HG02571 (cell line): ENCODE data around the gene CBFA2T3.
"Not testable (repeated sequence)": the region's sequence is repeated elsewhere in the genome, so short reads cannot be mapped to it uniquely, and the experiment has no call there.

Experiments
- ATAC-seq: cut with Tn5 transposase; IDR thresholded peaks from one replicate; pipeline ENCODE4 v1.9.1; 2021; ENCODE audit warnings: mild to moderate bottlenecking, moderate library complexity; ENCODE audit not compliant: unreplicated experiment

The CBFA2T3 gene

GRCh38 chr16:88977018-88977811 lies at the start of gene CBFA2T3:
TSS of gene CBFA2T3 (minus strand) at chr16:88977207. CDS start at chr16:88976807, 400 bp downstream.
- ATAC-seq = no peak

- no peak for ATAC-seq
Measured at GRCh38 chr16:89026121-89026612, 49.2 kb upstream of the CBFA2T3 start.

DNA sequence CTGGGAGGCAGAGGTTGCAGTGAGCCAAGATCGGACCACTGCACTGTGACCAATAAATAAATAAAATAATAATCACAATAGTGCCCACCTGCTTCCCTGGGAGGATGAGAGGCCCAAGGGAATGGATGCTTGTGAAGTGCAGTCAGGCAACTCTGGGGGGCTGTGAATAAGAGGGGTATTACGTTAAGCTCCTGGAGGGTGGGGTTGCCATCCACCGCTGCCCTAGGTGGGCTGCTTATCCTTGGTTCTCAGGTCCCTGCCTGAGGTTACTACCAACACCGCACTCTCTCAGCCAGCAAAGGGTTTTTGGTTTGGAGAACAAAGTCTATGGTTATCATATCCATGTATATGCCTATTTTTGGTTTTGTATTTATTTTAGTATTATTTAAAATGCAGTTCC lies 48.6 kb upstream of the CBFA2T3 start:
- ATAC-seq = no peak

GRCh38 chr16:89024546-89025060 lies 47.6 kb upstream of the CBFA2T3 start:
- ATAC-seq = no peak

GRCh38 chr16:89023621-89024511 lies 46.9 kb upstream of the CBFA2T3 start:
- ATAC-seq = no peak

DNA sequence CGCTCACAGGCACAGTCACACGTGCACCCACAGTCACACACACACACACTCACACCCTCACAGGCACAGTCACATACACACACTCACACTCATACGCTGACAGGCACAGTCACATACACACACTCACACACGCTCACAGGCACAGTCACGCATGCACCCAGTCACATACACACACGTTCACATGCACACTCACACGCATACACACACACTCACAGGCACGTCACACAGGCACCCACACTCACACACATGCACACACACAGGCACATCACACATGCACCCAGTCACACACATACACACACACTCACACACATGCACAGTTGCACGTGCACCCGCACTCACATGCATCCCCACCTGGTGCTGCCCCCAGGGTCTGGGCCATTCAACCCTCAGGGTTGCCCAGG lies 46.1 kb upstream of the CBFA2T3 start:
- ATAC-seq = no peak

DNA sequence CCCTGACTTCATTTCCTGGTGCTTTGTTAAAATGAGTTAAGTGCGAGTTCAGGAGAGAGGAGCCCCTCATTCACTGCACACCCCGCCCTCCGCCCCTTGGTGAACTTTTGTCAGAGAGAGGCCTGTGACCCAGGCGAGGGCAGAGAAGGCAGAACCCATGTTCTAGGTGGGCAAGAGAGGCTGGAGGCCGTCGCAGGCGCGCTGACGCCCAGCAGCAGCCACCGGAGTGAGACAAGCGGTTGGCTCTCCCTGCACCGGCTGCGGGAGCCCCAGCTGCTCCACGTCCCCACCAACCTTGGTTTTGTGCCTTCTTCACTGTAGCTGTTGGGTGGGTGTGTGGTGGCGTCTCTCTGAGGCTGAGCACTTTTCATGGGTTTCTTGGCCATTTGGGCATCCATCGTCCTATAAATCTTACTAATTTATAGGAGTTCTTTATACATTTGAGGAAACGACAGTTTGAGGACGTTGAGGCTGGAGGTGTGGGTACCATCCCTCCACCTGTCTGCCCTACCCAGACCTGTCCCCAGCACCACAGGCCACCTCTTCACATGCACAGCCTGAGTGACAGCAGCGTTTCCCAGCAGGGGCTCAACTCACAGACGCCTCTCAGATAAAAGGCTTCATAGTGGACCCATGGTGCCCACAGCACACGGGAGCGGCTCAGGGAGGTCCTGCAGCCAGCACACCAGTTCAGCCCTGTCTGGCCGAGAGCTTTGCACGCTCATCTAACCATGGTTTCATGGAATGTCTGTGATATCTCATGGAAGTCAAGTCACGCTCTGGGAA lies 45.2 kb upstream of the CBFA2T3 start:
- no peak for ATAC-seq

- no peak for ATAC-seq
Measured at GRCh38 chr16:89020925-89021595, 44.1 kb upstream of the CBFA2T3 start.

DNA sequence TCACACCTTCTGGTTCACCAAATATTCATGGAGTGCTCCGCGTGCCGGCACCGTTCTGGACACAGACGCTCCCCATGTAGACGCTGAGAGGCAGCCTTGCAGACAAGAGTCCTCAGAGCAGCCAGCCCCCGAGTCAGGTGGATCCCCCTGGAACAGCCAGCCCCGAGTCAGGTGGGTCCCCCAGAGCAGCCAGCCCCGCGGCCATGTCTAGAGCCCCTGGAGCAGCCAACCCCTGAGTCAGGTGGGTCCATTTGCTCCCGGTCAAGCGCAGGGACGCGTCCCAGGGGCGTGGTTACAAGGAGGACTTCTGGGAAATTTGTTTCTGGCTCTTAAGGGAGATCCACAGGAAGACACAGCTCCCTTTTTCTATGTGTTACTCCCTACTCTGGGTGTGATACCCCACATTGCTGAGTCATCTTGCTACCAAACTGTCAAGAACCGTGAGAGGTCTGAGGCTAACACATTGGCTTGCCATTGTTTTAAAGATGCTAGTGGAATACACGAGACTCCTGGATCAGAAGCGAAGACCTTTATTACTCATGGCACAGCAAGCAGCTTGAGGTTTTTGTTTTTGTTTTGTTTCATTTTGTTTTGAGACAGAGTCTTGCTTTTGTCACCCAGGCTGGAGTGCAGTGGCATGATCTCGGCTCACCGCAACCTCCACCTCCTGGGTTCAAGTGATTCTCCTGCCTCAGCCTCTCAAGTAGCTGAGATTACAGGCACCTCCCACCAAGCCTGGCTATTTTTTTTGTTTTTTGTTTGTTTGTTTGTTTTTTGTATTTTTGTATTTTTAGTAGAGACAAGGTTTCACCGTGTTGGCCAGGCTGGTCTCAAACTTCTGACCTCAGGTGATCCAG lies 43.3 kb upstream of the CBFA2T3 start:
- no peak for ATAC-seq

- no peak for ATAC-seq
Measured at GRCh38 chr16:89019511-89019910, 42.5 kb upstream of the CBFA2T3 start.

- no peak for ATAC-seq
Measured at GRCh38 chr16:89018282-89019158, 41.5 kb upstream of the CBFA2T3 start.

GRCh38 chr16:89017543-89018281 lies 40.7 kb upstream of the CBFA2T3 start:
- ATAC-seq = no peak

DNA sequence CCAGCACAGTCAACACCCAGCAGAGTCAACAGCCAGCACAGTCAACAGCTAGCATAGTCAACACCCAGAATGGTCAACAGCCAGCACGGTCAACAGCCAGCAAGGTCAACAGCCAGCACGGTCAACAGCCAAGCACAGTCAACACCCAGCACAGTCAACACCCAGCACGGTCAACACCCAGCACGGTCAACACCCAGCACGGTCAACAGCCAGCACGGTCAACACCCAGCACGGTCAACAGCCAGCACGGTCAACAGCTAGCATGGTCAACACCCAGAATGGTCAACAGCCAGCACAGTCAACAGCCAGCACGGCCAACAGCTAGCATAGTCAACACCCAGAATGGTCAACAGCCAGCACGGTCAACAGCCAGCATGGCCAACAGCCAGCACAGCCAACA lies 39.6 kb upstream of the CBFA2T3 start:
- ATAC-seq = not testable (repeated sequence)

DNA sequence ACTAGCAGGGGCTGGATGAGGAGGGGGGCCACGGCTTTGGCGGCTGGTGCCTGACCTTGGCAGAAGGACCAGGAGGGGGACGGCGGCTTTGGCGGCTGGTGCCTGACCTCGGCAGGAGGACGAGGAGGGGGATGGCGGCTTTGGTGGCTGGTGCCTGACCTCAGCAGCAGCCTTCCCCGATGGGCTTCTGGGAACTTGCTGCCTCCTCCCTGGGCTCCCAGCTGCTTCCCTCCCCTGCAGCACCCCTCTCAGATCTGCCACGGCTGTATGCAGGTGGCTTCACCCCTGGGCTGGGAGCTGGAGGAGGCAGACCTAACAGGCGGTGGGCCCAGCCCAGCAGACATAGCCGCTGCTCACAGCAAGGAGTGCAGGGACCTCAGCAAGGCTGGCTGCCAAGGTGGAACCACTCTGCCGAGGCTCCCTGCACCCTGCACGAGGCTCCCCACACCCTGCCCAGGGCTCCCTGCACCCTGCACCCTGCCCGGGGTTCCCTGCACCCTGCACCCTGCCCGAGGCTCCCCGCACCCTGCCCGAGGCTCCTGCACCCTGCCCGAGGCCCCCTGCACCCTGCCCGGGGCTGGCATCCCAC lies 38.4 kb upstream of the CBFA2T3 start:
- ATAC-seq = no peak

- ATAC-seq = no peak
Measured at GRCh38 chr16:89014403-89015230, 37.6 kb upstream of the CBFA2T3 start.

- ATAC-seq = no peak
Measured at GRCh38 chr16:89013692-89014402, 36.8 kb upstream of the CBFA2T3 start.
